HEK293 (cell line): ENCODE results near the gene C9orf72.

Experiments used
- CTCF ChIA-PET: fragments of 350-600 bp; formaldehyde crosslinking; extraction: SDS; loops from one replicate; lab custom pipeline; 2021; ENCODE audit warnings: antibody characterized with exemption; lab: Yijun Ruan, JAX
- POLR2A ChIA-PET: fragments of 300-600 bp; formaldehyde crosslinking; extraction: SDS; loops from one replicate; lab custom pipeline; 2020; ENCODE audit warnings: antibody characterized with exemption, inconsistent platforms; lab: Yijun Ruan, JAX
- H3K27ac ChIP-seq: fragments of 200-500 bp; sonication (Bioruptor generic); 2 replicates; pipeline ENCODE4 v1.5.1; 2014; ENCODE audit warnings: low read depth, low read length, control low read depth, inconsistent platforms; ENCODE audit errors: extremely low read depth
- H3K36me3 ChIP-seq, 2 experiments: fragments of 200-500 bp in 1 of 2; sonication (Bioruptor generic) in 1 of 2; 1 replicate in 1 of 2; 2 replicates in 1 of 2; pipeline ENCODE4 v1.5.1; 2014 to 2017; ENCODE audit warnings: inconsistent platforms in 2 of 2, low read length in 2 of 2; ENCODE audit not compliant: control insufficient read depth in 2 of 2, insufficient read depth in 1 of 2
- H3K4me1 ChIP-seq: fragments of 200-500 bp; sonication (Bioruptor generic); 2 replicates; pipeline ENCODE4 v1.5.1; 2014; ENCODE audit warnings: mild to moderate bottlenecking, low read length, inconsistent platforms; ENCODE audit not compliant: control insufficient read depth, insufficient read depth
- H3K4me3 ChIP-seq: 2 replicates; pipeline ENCODE4 v1.5.1; 2011; ENCODE audit warnings: low read depth, mild to moderate bottlenecking, control low read depth, low read length, moderate library complexity
- H3K9me3 ChIP-seq: fragments of 200-500 bp; sonication (Bioruptor generic); 2 replicates; pipeline ENCODE4 v1.5.1; 2014; ENCODE audit warnings: low read depth, low read length, inconsistent platforms; ENCODE audit not compliant: control insufficient read depth, insufficient read depth
- BCL11A ChIP-seq: fragments of 450-650 bp; formaldehyde crosslinking; IDR thresholded peaks from 2 replicates; pipeline ENCODE4 v1.5.1; 2016; ENCODE audit warnings: low read depth, missing biosample characterization, missing genetic modification characterization
- EGR2 ChIP-seq: fragments of 450-650 bp; formaldehyde crosslinking; IDR thresholded peaks from 2 replicates; pipeline ENCODE4 v1.5.1; 2016; ENCODE audit warnings: low read depth, missing biosample characterization, missing genetic modification characterization
- IKZF3 ChIP-seq: fragments of 450-650 bp; IDR thresholded peaks from 2 replicates; pipeline ENCODE4 v1.5.0; 2018; ENCODE audit warnings: missing biosample characterization, mild to moderate bottlenecking, missing genetic modification characterization, moderate library complexity
- SP2 ChIP-seq: fragments of 450-650 bp; formaldehyde crosslinking; IDR thresholded peaks from 2 replicates; pipeline ENCODE4 v1.5.1; 2016; ENCODE audit warnings: missing biosample characterization, missing genetic modification characterization
- SP7 ChIP-seq: fragments of 450-650 bp; formaldehyde crosslinking; IDR thresholded peaks from 2 replicates; pipeline ENCODE4 v1.5.1; 2016; ENCODE audit warnings: missing biosample characterization, missing genetic modification characterization
- WT1 ChIP-seq: fragments of 450-650 bp; formaldehyde crosslinking; IDR thresholded peaks from 2 replicates; pipeline ENCODE4 v1.5.1; 2016; ENCODE audit warnings: missing biosample characterization, missing genetic modification characterization
- ZBTB48 ChIP-seq: fragments of 450-650 bp; formaldehyde crosslinking; IDR thresholded peaks from 2 replicates; pipeline ENCODE4 v1.5.1; 2016; ENCODE audit warnings: missing biosample characterization, missing genetic modification characterization
- ZBTB7A ChIP-seq: fragments of 450-650 bp; formaldehyde crosslinking; IDR thresholded peaks from 2 replicates; pipeline ENCODE4 v1.5.1; 2016; ENCODE audit warnings: low read depth, missing biosample characterization, missing genetic modification characterization
- ZEB2 ChIP-seq: fragments of 450-650 bp; formaldehyde crosslinking; IDR thresholded peaks from 2 replicates; pipeline ENCODE4 v1.5.1; 2016; ENCODE audit warnings: missing biosample characterization, missing genetic modification characterization
- ZFP69B ChIP-seq: fragments of 450-650 bp; formaldehyde crosslinking; IDR thresholded peaks from 2 replicates; pipeline ENCODE4 v1.5.1; 2016; ENCODE audit warnings: missing biosample characterization, missing genetic modification characterization
- ZIC2 ChIP-seq: fragments of 450-650 bp; formaldehyde crosslinking; IDR thresholded peaks from 2 replicates; pipeline ENCODE4 v1.5.1; 2016; ENCODE audit warnings: missing biosample characterization, missing genetic modification characterization
- ZNF10 ChIP-seq: fragments of 450-650 bp; formaldehyde crosslinking; IDR thresholded peaks from 2 replicates; pipeline ENCODE4 v1.5.1; 2017; ENCODE audit warnings: missing biosample characterization, missing genetic modification characterization
- ZNF202 ChIP-seq: fragments of 450-650 bp; formaldehyde crosslinking; IDR thresholded peaks from 2 replicates; pipeline ENCODE4 v1.5.1; 2016; ENCODE audit warnings: missing biosample characterization, missing genetic modification characterization, borderline replicate concordance
- ZNF211 ChIP-seq: fragments of 450-650 bp; formaldehyde crosslinking; IDR thresholded peaks from 2 replicates; pipeline ENCODE4 v1.5.1; 2016; ENCODE audit warnings: low read depth, missing biosample characterization, missing genetic modification characterization
- ZNF266 ChIP-seq: fragments of 450-650 bp; formaldehyde crosslinking; IDR thresholded peaks from 2 replicates; pipeline ENCODE4 v1.5.1; 2016; ENCODE audit warnings: missing biosample characterization, missing genetic modification characterization, low read depth
- ZNF341 ChIP-seq: fragments of 450-650 bp; formaldehyde crosslinking; IDR thresholded peaks from 2 replicates; pipeline ENCODE4; 2016; ENCODE audit warnings: low read depth, missing biosample characterization, missing genetic modification characterization
- ZNF37A ChIP-seq: fragments of 450-650 bp; IDR thresholded peaks from 2 replicates; pipeline ENCODE4 v1.5.1; 2018; ENCODE audit warnings: missing biosample characterization, missing genetic modification characterization
- ZNF391 ChIP-seq: fragments of 450-650 bp; formaldehyde crosslinking; IDR thresholded peaks from 2 replicates; pipeline ENCODE4 v1.5.1; 2016; ENCODE audit warnings: low read depth, missing biosample characterization, missing genetic modification characterization, borderline replicate concordance
- ZNF580 ChIP-seq: fragments of 450-650 bp; formaldehyde crosslinking; IDR thresholded peaks from 2 replicates; pipeline ENCODE4 v1.5.1; 2016; ENCODE audit warnings: missing biosample characterization, missing genetic modification characterization
- ZNF585B ChIP-seq: fragments of 450-650 bp; formaldehyde crosslinking; IDR thresholded peaks from 2 replicates; pipeline ENCODE4 v1.5.1; 2016; ENCODE audit warnings: missing biosample characterization, missing genetic modification characterization
- ZNF610 ChIP-seq: fragments of 450-650 bp; formaldehyde crosslinking; IDR thresholded peaks from 2 replicates; pipeline ENCODE4 v1.5.1; 2016; ENCODE audit warnings: missing biosample characterization, missing genetic modification characterization, borderline replicate concordance
- ZNF626 ChIP-seq: fragments of 450-650 bp; sonication (Bioruptor Pico); formaldehyde crosslinking; IDR thresholded peaks from 2 replicates; pipeline ENCODE4 v1.5.1; 2018; ENCODE audit warnings: missing biosample characterization, missing genetic modification characterization, inconsistent platforms
- ZNF830 ChIP-seq: fragments of 450-650 bp; IDR thresholded peaks from 2 replicates; pipeline ENCODE4 v1.5.0; 2018; ENCODE audit warnings: missing biosample characterization, missing genetic modification characterization, low read depth, mild to moderate bottlenecking, moderate library complexity
- TF ChIP-seq, protein P1 (sequence below): fragments of 450-650 bp; formaldehyde crosslinking; IDR thresholded peaks from 2 replicates; pipeline ENCODE4 v1.5.1; 2016; ENCODE audit warnings: missing biosample characterization, missing genetic modification characterization
- TF ChIP-seq, protein P2 (sequence below): fragments of 450-650 bp; formaldehyde crosslinking; IDR thresholded peaks from 2 replicates; pipeline ENCODE4 v1.5.1; 2016; ENCODE audit warnings: missing biosample characterization, missing genetic modification characterization
- TF ChIP-seq, protein P3 (sequence below): fragments of 450-650 bp; formaldehyde crosslinking; IDR thresholded peaks from 2 replicates; pipeline ENCODE4 v1.5.1; 2016; ENCODE audit warnings: missing biosample characterization, missing genetic modification characterization, borderline replicate concordance

Gene C9orf72

DNA sequence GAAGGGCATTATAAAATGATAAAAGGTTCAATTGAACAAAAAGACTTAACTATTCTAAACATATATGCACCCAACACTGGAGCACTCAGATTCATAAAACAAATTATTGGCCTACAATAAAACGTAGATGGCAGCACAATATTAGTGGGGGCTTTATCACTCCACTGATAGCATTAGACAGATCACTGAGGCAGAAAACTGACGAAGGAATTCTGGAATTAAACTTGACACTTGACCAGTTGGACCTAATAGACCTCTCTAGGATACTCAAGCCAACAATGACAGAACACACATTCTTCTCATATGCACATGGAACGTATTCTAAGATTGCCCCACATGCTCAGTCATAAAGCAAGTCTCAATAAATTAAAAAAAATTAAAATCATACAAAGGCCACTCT, 18.4 kb upstream of the C9orf72 start:
- Histone ChIP-seq H3K4me3 (no peak overlapping the region), H3K9me3 (no peaks in the 10 kb centered on the region), H3K36me3 (no peaks in the 10 kb centered on the region), H3K27ac (no peak overlapping the region), H3K4me1 (no peaks in the 10 kb centered on the region)
- ChIA-PET CTCF (no interaction called here), POLR2A (no interaction called here)
- TF ChIP-seq ZBTB7A: no peak
- TF ChIP-seq ZNF202: no peak
- TF ChIP-seq ZNF37A: no peak
- no peak for TF ChIP-seq ZNF341 (tag by site-specific recombination)
- TF ChIP-seq ZIC2 (tag by site-specific recombination): no peak
- TF ChIP-seq, protein P1, sequence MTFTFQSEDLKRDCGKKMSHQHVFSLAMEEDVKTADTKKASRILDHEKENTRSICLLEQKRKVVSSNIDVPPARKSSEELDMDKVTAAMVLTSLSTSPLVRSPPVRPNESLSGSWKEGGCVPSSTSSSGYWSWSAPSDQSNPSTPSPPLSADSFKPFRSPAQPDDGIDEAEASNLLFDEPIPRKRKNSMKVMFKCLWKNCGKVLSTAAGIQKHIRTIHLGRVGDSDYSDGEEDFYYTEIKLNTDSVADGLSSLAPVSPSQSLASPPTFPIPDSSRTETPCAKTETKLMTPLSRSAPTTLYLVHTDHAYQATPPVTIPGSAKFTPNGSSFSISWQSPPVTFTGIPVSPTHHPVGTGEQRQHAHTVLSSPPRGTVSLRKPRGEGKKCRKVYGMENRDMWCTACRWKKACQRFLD (tag by site-specific recombination): no peak
- TF ChIP-seq ZNF585B (tag by site-specific recombination): no peak
- TF ChIP-seq SP2: no peak
- TF ChIP-seq ZNF266 (tag by site-specific recombination): no peak
- TF ChIP-seq IKZF3: no peak
- TF ChIP-seq, protein P2, sequence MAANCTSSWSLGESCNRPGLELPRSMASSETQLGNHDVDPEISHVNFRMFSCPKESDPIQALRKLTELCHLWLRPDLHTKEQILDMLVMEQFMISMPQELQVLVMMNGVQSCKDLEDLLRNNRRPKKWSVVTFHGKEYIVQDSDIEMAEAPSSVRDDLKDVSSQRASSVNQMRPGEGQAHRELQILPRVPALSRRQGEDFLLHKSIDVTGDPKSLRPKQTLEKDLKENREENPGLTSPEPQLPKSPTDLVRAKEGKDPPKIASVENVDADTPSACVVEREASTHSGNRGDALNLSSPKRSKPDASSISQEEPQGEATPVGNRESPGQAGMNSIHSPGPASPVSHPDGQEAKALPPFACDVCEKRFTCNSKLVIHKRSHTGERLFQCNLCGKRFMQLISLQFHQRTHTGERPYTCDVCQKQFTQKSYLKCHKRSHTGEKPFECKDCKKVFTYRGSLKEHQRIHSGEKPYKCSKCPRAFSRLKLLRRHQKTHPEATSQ: no peak
- no peak for TF ChIP-seq ZEB2 (tag by site-specific recombination)
- no peak for TF ChIP-seq ZNF830 (tag by site-specific recombination)
- no peak for TF ChIP-seq SP7 (tag by site-specific recombination)
- no peak for TF ChIP-seq WT1 (tag by site-specific recombination)

GRCh38 chr9:27591093-27591492, 17.8 kb upstream of the C9orf72 start:
- H3K4me3 ChIP-seq: no peak overlapping the region
- no peaks in the 10 kb centered on the region for H3K9me3 ChIP-seq
- H3K4me1 ChIP-seq: no peaks in the 10 kb centered on the region
- no peaks in the 10 kb centered on the region for H3K36me3 ChIP-seq
- CTCF ChIA-PET: no interaction called here
- no peak for TF ChIP-seq ZBTB48 (tag by site-specific recombination)
- TF ChIP-seq ZFP69B (tag by site-specific recombination): no peak
- no peak for TF ChIP-seq ZNF211
- TF ChIP-seq ZNF10 (tag by site-specific recombination): no peak
- no peak for TF ChIP-seq EGR2 (tag by site-specific recombination)
- no peak for TF ChIP-seq SP7 (tag by site-specific recombination)
- no peak for TF ChIP-seq ZNF391 (tag by site-specific recombination)
- no peak for TF ChIP-seq BCL11A (tag by site-specific recombination)
- TF ChIP-seq, protein P3, sequence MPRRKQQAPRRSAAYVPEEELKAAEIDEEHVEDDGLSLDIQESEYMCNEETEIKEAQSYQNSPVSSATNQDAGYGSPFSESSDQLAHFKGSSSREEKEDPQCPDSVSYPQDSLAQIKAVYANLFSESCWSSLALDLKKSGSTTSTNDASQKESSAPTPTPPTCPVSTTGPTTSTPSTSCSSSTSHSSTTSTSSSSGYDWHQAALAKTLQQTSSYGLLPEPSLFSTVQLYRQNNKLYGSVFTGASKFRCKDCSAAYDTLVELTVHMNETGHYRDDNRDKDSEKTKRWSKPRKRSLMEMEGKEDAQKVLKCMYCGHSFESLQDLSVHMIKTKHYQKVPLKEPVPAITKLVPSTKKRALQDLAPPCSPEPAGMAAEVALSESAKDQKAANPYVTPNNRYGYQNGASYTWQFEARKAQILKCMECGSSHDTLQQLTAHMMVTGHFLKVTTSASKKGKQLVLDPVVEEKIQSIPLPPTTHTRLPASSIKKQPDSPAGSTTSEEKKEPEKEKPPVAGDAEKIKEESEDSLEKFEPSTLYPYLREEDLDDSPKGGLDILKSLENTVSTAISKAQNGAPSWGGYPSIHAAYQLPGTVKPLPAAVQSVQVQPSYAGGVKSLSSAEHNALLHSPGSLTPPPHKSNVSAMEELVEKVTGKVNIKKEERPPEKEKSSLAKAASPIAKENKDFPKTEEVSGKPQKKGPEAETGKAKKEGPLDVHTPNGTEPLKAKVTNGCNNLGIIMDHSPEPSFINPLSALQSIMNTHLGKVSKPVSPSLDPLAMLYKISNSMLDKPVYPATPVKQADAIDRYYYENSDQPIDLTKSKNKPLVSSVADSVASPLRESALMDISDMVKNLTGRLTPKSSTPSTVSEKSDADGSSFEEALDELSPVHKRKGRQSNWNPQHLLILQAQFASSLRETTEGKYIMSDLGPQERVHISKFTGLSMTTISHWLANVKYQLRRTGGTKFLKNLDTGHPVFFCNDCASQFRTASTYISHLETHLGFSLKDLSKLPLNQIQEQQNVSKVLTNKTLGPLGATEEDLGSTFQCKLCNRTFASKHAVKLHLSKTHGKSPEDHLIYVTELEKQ (tag by site-specific recombination): no peak
- TF ChIP-seq ZNF610 (tag by site-specific recombination): no peak
- TF ChIP-seq ZNF580: no peak
- TF ChIP-seq ZNF626 (tag by site-specific recombination): no peak
- no peak overlapping the region for H3K27ac ChIP-seq
- POLR2A ChIA-PET: no interaction called here
